Body of pancreas (tissue), 4 donors: Measurements from ENCODE around the gene RAPGEF4.

ENCODE experiments used
- POLR2A ChIP-seq, 3 donors: fragments of 450-650 bp; IDR thresholded peaks; one replicate each; pipeline ENCODE4 v1.6.1; 2016; ENCODE audit warnings: antibody characterized with exemption in 3 of 3, mild to moderate bottlenecking in 2 of 3
- TF ChIP-seq, protein P1 (sequence below), 7 experiments: fragments of 450-650 bp in 4 of 7; fragments of 200-600 bp in 3 of 7; sonication (generic) in 3 of 7; IDR thresholded peaks; one replicate each; pipeline ENCODE4 v1.5.1; 2016 to 2019; ENCODE audit warnings: antibody characterized with exemption in 7 of 7

DNA sequence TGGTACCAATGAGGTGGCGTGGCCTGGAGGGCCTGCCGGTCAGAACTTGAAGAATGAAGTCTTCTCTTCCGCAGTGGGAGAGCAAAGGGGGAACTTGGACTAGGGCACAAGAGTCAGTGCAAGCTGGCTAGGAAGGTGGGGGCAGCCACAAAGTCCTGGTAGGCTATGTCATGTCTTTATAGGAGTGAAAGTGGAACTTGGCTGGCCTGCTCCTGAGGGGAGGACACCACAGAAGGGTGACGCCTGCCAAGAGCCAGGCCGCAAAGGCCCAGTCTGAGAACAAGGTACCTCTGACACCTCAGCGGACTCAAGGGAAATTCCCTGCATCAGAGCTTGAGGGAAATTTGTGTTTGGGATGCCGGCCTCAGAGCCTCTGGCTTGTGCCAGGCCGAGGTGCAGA lies 307.8 kb downstream of the RAPGEF4 start:
- TF ChIP-seq, protein P1, sequence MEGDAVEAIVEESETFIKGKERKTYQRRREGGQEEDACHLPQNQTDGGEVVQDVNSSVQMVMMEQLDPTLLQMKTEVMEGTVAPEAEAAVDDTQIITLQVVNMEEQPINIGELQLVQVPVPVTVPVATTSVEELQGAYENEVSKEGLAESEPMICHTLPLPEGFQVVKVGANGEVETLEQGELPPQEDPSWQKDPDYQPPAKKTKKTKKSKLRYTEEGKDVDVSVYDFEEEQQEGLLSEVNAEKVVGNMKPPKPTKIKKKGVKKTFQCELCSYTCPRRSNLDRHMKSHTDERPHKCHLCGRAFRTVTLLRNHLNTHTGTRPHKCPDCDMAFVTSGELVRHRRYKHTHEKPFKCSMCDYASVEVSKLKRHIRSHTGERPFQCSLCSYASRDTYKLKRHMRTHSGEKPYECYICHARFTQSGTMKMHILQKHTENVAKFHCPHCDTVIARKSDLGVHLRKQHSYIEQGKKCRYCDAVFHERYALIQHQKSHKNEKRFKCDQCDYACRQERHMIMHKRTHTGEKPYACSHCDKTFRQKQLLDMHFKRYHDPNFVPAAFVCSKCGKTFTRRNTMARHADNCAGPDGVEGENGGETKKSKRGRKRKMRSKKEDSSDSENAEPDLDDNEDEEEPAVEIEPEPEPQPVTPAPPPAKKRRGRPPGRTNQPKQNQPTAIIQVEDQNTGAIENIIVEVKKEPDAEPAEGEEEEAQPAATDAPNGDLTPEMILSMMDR (IDR thresholded peaks at IDR 0.05), result no peak
- TF ChIP-seq POLR2A (IDR thresholded peaks at IDR 0.05), result no peak
